Hair follicle dermal papilla cell (primary cell): ENCODE measurements around the gene PLCE1. TPM values are rescaled to one million over a fixed set of nuclear protein-coding genes. Genes with fewer than 3 reads are reported as not detected.

ENCODE experiments used
- total RNA-seq: library from RNA; depleted of rRNA; stranded (reverse); fragments of >200 nt; gene quantifications from 2 replicates; pipeline ENCODE4 v1.2.3, GENCODE V29; 2012

PLCE1 gene
- 0.61 and 0.81 TPM in 2 replicates for total RNA-seq

DNA sequence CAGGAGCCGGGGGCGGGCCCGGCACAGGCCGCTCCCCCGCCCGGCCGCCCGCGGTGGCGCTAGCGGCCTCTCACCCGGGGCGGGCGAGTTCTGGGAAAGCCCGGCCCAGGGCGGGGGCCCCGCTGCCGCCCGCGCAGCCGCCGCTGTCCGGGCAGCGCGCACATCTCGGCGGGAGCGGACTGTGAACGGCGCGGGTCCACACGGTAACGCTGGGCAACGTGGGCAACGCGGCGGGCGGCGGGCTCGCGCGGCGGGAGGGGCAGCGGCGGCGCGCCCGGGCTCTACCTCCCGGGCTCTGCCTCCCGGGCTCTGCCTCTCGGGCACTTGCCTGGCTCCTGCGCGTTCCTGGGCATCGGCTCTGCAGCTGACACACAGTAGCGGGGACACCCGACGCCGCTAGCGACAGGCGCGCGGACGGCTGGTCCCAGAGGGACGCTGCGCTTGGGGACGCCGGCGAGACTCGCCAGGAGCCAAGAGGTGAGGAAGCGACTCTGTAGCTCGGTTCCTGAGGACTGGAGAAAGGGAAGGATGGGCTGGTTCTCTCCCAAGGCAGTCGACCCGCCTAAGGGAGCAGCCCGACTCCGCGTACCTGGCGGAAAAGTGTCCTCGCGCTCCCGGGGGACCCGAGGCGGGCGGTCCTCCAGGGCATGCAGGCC is at the start of gene PLCE1:
Gene PLCE1, plus strand, starts transcription at position 150 of the 656 bp plus-strand sequence. CDS start 37,116 bp downstream, outside the sequence.

Other genes starting within 250 kb of the PLCE1 start
- gene LGI1, start 236.0 kb upstream of the PLCE1 start, total RNA-seq, result 0.12 TPM in 1 of 2 replicates, not detected in the other
- gene SLC35G1, start 100.0 kb upstream of the PLCE1 start, total RNA-seq, result 4.1 and 4.5 TPM in 2 replicates